Measurements from ENCODE around the gene HAUS3.

The HAUS3 gene

DNA sequence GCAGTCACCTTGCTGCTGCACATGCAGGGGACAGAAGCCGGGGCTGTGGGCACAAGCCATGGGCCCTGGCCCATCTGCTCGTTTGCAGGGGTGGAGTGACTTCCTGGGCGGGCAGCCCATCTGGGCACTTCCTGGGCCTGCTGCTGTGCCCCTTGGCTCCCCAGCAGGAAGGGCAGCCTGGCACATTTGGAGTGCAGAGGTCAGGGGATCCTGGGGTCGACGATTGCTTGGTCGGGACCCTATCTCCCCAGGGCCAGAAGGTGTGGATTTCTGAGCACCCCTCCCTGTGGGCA, 30.9 kb upstream of the HAUS3 start:
- no peak for DNase-seq (ENCODE audit: low read depth)
- TF ChIP-seq POLR2A (IDR thresholded peaks at IDR 0.05; ENCODE audit: extremely low read depth, insufficient read length) (no peak), MYC (IDR thresholded peaks at IDR 0.05; ENCODE audit: low read depth, low read length) (no peak)
- TF ChIP-seq, protein P1, sequence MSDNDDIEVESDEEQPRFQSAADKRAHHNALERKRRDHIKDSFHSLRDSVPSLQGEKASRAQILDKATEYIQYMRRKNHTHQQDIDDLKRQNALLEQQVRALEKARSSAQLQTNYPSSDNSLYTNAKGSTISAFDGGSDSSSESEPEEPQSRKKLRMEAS (IDR thresholded peaks at IDR 0.05; ENCODE audit: low read depth, low read length): no peak
- TF ChIP-seq, protein P2, sequence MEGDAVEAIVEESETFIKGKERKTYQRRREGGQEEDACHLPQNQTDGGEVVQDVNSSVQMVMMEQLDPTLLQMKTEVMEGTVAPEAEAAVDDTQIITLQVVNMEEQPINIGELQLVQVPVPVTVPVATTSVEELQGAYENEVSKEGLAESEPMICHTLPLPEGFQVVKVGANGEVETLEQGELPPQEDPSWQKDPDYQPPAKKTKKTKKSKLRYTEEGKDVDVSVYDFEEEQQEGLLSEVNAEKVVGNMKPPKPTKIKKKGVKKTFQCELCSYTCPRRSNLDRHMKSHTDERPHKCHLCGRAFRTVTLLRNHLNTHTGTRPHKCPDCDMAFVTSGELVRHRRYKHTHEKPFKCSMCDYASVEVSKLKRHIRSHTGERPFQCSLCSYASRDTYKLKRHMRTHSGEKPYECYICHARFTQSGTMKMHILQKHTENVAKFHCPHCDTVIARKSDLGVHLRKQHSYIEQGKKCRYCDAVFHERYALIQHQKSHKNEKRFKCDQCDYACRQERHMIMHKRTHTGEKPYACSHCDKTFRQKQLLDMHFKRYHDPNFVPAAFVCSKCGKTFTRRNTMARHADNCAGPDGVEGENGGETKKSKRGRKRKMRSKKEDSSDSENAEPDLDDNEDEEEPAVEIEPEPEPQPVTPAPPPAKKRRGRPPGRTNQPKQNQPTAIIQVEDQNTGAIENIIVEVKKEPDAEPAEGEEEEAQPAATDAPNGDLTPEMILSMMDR (IDR thresholded peaks at IDR 0.05; ENCODE audit: low read depth, low read length): no peak
- H3K4me3 ChIP-seq (ENCODE audit: low read depth, low read length): no peak overlapping the region

DNA sequence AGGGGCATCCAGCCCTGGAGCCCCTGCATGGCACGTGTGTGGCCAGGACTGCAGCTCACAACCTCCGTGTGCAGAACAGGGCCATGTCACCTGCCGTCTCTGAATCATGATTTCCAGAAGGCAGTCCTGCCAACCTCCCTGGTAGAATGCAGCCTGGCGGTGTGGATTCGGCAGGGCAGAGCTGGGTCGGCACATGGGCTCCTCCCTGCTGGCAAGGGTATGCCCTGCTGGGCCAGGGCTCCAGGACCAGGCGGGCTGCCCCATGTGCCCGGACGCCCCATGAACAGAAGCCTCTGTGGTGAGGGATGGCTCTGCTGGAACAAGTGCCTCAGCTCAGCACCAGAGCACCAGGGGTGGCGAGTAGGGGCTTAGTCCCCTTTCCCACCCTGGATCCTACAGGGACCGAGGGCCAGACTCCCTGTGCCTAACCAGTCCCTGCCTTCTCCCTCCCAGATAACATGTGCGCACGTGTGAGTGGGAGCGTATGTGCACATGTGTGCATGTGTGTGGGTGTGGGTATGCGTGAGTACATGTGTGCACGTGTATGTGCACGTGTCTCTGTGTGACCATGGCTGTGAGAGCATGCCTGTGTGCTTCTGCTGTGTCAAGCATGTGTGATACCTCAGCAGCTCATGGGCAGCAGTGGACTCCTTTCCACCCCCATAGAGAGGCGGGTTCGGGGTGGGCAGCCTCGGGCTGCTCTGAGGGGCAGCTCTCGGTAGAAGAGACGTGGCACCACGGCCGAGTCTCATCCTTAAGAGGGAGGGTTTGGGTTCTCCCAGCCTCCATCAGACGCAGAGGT, 30.3 kb upstream of the HAUS3 start:
- DNase-seq (ENCODE audit: low read depth): no peak
- no peak for TF ChIP-seq MYC (IDR thresholded peaks at IDR 0.05; ENCODE audit: low read depth, low read length)
- TF ChIP-seq, protein P2 (IDR thresholded peaks at IDR 0.05; ENCODE audit: low read depth, low read length): no peak
- TF ChIP-seq, protein P1 (IDR thresholded peaks at IDR 0.05; ENCODE audit: low read depth, low read length): 0 out of 2 replicates have a peak, but pooled peaks have one; percentile 14
- TF ChIP-seq POLR2A (IDR thresholded peaks at IDR 0.05; ENCODE audit: extremely low read depth, insufficient read length): no peak
- H3K4me3 ChIP-seq (ENCODE audit: low read depth, low read length): no peak overlapping the region

DNA sequence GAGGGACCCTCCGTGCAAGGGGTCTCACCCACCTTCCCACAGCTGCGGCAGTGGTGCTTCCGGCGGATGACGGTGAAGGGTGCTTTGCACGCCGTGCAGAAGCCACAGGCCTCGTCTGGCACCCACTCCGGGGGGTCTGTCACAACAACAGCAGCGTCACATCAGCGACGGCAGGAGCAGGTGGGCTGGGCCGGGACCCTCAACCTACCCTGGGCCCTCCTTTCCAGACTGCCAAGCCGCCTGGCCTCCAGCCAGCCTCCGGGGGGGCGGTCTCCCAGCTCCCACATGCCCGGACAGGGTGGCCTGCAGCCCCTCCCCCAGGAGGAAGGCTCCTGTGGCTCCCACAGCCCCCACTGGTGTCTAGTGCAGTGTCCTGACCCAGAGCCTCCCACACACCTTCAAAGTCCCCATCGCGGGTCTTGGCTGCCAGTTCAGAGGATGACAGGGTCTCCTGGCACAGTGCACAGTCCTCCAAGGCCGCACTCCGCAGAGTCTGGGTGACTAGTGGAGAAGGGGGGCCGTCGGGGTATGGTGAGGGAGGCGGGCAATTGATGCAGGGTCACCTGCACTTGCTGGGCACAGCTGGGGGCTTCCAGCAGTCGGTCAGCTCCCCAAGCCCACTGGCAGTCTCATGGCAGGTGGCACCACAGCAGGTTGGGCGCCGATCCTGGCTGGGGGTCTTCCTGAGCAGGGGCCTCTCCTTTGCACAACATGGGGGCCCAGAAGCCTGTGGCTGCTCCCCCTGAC, 29.5 kb upstream of the HAUS3 start:
- H3K4me3 ChIP-seq (ENCODE audit: low read depth, low read length): no peak overlapping the region
- DNase-seq (ENCODE audit: low read depth): no peak
- TF ChIP-seq, protein P2 (IDR thresholded peaks at IDR 0.05; ENCODE audit: low read depth, low read length): no peak
- TF ChIP-seq, protein P1 (IDR thresholded peaks at IDR 0.05; ENCODE audit: low read depth, low read length): no peak
- TF ChIP-seq POLR2A (IDR thresholded peaks at IDR 0.05; ENCODE audit: extremely low read depth, insufficient read length): no peak
- TF ChIP-seq MYC (IDR thresholded peaks at IDR 0.05; ENCODE audit: low read depth, low read length): no peak

DNA sequence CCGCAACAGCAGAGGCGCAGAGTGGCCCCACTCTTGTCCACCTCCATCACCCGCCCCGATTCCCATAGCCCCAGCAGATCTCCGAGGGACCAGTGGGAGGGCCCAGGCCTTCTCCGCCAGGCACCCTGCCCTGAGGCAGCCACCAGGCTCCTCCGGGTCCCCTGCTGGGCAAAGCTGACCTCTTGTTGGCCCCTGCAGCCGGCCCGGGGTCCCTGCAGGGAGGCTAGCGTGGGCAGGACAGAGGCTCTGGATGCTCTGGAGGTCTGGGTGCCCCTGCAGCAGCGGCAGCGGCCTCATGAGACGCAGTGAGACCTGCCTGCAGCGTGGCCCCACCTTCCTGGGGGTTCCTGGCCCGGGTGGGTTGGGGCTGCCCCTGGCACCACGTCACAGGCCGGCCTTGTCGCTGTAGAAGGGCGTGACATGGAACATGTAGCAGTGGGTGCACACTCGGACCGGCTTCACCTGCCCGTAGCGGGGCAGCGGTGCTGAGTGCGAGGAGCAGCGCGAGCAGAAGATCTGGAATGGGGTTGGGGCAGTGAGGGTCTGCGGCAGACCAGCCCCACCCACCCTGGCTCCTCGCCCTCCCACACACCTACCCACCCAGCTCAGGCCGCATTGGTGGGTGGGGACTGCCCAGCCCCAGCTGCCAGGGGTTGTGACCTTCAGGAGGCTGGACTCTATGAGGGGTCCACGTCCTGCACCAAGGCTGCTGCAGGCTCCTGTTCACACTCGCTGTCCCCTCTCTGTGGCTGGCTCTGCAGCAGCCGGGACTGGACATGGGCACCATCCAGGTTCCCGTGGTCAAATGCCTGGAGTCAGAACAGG, 28.6 kb upstream of the HAUS3 start:
- TF ChIP-seq POLR2A (IDR thresholded peaks at IDR 0.05; ENCODE audit: extremely low read depth, insufficient read length) (no peak), MYC (IDR thresholded peaks at IDR 0.05; ENCODE audit: low read depth, low read length) (no peak)
- TF ChIP-seq, protein P2 (IDR thresholded peaks at IDR 0.05; ENCODE audit: low read depth, low read length): no peak
- TF ChIP-seq, protein P1 (IDR thresholded peaks at IDR 0.05; ENCODE audit: low read depth, low read length): no peak
- no peak for DNase-seq (ENCODE audit: low read depth)
- no peak overlapping the region for H3K4me3 ChIP-seq (ENCODE audit: low read depth, low read length)

DNA sequence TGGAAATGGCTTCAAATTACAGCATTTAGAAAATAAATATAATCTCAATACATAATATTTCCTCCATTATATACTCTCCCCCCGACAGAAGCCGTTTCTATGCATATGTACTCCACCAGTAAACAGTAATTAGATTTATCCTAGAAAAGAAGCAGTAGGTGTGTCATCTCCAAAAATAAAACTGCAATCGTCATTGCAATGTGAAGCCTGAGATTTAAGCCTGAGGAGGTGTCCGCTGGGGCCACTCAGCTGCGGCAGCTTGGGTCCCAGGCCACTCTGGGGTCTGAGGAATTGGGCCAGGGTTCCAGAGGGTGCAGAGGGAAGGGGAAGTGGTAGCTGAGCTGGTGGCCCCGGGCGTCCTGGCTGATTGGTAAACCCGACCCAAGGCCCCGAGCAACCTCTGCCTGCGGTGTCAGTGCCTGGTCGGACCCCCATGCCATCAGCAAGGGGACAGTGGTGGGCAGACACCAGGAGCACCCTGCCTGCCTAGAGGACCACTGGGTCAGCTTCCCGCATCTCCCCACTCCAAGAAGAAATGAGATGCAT, 27.8 kb upstream of the HAUS3 start:
- no peak for TF ChIP-seq POLR2A (IDR thresholded peaks at IDR 0.05; ENCODE audit: extremely low read depth, insufficient read length)
- TF ChIP-seq, protein P2 (IDR thresholded peaks at IDR 0.05; ENCODE audit: low read depth, low read length): no peak
- TF ChIP-seq, protein P1 (IDR thresholded peaks at IDR 0.05; ENCODE audit: low read depth, low read length): no peak
- TF ChIP-seq MYC (IDR thresholded peaks at IDR 0.05; ENCODE audit: low read depth, low read length): no peak
- no peak overlapping the region for H3K4me3 ChIP-seq (ENCODE audit: low read depth, low read length)
- no peak for DNase-seq (ENCODE audit: low read depth)
